ENCODE results near the gene HNRNPU. TPM values are rescaled to one million over a fixed set of nuclear protein-coding genes. Genes with fewer than 3 reads are reported as not detected.

The HNRNPU gene
- polyA plus RNA-seq, 1 of the 3 experiments (the other 2 are of a cell fraction), result 164 TPM

GRCh38 chr1:244836135-244836521, 28.2 kb downstream of the HNRNPU start:
- Histone ChIP-seq H3K9ac (peak overlapping the region; percentile 88), H3K4me3 (ENCODE audit: low read depth in 2 of 2, low read length in 1 of 2) (peak overlapping the region; percentile 71 to 83), H3K4me1 (ENCODE audit: control insufficient read depth in 1 of 2, insufficient read depth in 2 of 2, low read depth in 1 of 2, low read length in 1 of 2) (peaks cover 13 to 15% of the 10 kb centered on the region in 2 experiments; a peak in 3 of 4 replicates), H3K79me2 (ENCODE audit: insufficient read depth) (peaks cover 55% of the 10 kb centered on the region), H3K9me3 (no peaks in the 10 kb centered on the region), H3K27ac (ENCODE audit: low read depth in 2 of 2, low read length in 1 of 2) (peak overlapping the region; percentile 97 to 99), H3K27me3 (ENCODE audit: insufficient read depth) (no peaks in the 10 kb centered on the region), H4K20me1 (ENCODE audit: insufficient read depth) (peaks cover 3% of the 10 kb centered on the region; the same call in 1 of the 2 replicates), H3K4me2 (peak overlapping the region; percentile 81), H2AFZ (ENCODE audit: low read depth) (peak overlapping the region; percentile 56; the same call in 1 of the 2 replicates), H3F3A (replicated peaks; ENCODE audit: insufficient read depth) (peaks cover 53% of the 10 kb centered on the region), H3K36me3 (replicated peaks in 1 of 2; ENCODE audit: control insufficient read depth in 1 of 2, insufficient read depth in 2 of 2, low read length in 1 of 2) (peaks cover 31 to 37% of the 10 kb centered on the region in 2 experiments), H3K9me2 (no peaks in the 10 kb centered on the region)
- no peak for TF ChIP-seq IRF3 (IDR thresholded peaks at IDR 0.05; ENCODE audit: low read depth, low read length)
- TF ChIP-seq, protein P1, sequence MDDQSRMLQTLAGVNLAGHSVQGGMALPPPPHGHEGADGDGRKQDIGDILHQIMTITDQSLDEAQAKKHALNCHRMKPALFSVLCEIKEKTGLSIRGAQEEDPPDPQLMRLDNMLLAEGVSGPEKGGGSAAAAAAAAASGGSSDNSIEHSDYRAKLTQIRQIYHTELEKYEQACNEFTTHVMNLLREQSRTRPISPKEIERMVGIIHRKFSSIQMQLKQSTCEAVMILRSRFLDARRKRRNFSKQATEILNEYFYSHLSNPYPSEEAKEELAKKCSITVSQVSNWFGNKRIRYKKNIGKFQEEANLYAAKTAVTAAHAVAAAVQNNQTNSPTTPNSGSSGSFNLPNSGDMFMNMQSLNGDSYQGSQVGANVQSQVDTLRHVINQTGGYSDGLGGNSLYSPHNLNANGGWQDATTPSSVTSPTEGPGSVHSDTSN (IDR thresholded peaks at IDR 0.05), result no peak
- TF ChIP-seq GABPA (IDR thresholded peaks at IDR 0.05; ENCODE audit: low read depth), result 0 out of 2 replicates have a peak, but pooled peaks have one; percentile 6
- ChIA-PET CTCF (interaction anchor here (0.6 to 3.3 kb wide), 6 partner anchors 10 to 207 kb away, joined by 3 to 14 read pairs (median 4); no protein-coding TSS in a partner anchor), POLR2A (interaction anchor here (0.9 to 3.7 kb wide), 5 partner anchors 23 to 206 kb away, joined by 4 to 33 read pairs (median 19); partner anchors contain the start of gene HNRNPU)
- peak; percentile 41 for DNase-seq
- 3% methylated on average over 7 of the region's 7 CpGs for WGBS (ENCODE audit: low lambda C conversion rate)

- Histone ChIP-seq H3K36me3 (replicated peaks in 1 of 2; ENCODE audit: control insufficient read depth in 1 of 2, insufficient read depth in 2 of 2, low read length in 1 of 2) (peaks cover 25 to 30% of the 10 kb centered on the region in 2 experiments), H3K27me3 (ENCODE audit: insufficient read depth) (no peaks in the 10 kb centered on the region), H3K79me2 (ENCODE audit: insufficient read depth) (peaks cover 49% of the 10 kb centered on the region), H4K20me1 (ENCODE audit: insufficient read depth) (peaks cover 3% of the 10 kb centered on the region; the same call in 1 of the 2 replicates), H3F3A (replicated peaks; ENCODE audit: insufficient read depth) (peaks cover 50% of the 10 kb centered on the region), H3K4me1 (ENCODE audit: control insufficient read depth in 1 of 2, insufficient read depth in 2 of 2, low read depth in 1 of 2, low read length in 1 of 2) (peaks cover 13 to 15% of the 10 kb centered on the region in 2 experiments; a peak in 3 of 4 replicates), H2AFZ (ENCODE audit: low read depth) (peak within 1 kb of the TSS; percentile 76), H3K9me3 (no peaks in the 10 kb centered on the region), H3K9me2 (no peaks in the 10 kb centered on the region), H3K4me2 (peak within 1 kb of the TSS; percentile 81), H3K4me3 (ENCODE audit: low read depth in 2 of 2, low read length in 1 of 2) (peak within 1 kb of the TSS; percentile 71 to 83), H3K27ac (ENCODE audit: low read depth in 2 of 2, low read length in 1 of 2) (peak within 1 kb of the TSS; percentile 97 to 99), H3K9ac (peak within 1 kb of the TSS; percentile 88)
- DNase-seq, result peak; percentile 88
- ChIA-PET POLR2A (interaction anchor here (0.6 to 3.7 kb wide), 9 partner anchors 23 to 374 kb away, joined by 3 to 33 read pairs (median 4); partner anchors contain the start of genes CATSPERE, DESI2 and HNRNPU), CTCF (interaction anchor here (0.7 to 3.3 kb wide), 10 partner anchors 11 to 211 kb away, joined by 3 to 14 read pairs (median 4); partner anchors contain the start of gene HNRNPU)
- 2% methylated on average over 32 of the region's 77 CpGs for WGBS (ENCODE audit: low lambda C conversion rate)
- TF ChIP-seq FOXM1 (IDR thresholded peaks at IDR 0.05; ENCODE audit: low read depth) (no peak), MEF2A (IDR thresholded peaks at IDR 0.05; ENCODE audit: borderline replicate concordance, low read depth) (no peak), RCOR1 (IDR thresholded peaks at IDR 0.05; ENCODE audit: low read length) (no peak), YY1 (IDR thresholded peaks at IDR 0.05; ENCODE audit: low read depth) (peak; percentile 91), FOSL2 (IDR thresholded peaks at IDR 0.05; ENCODE audit: borderline replicate concordance, low read depth) (peak; percentile 11; the same call in 1 of the 2 replicates), TEAD4 (IDR thresholded peaks at IDR 0.05; ENCODE audit: borderline replicate concordance, insufficient read depth) (0 out of 2 replicates have a peak, but pooled peaks have one; percentile 14), GABPA (IDR thresholded peaks at IDR 0.05; ENCODE audit: low read depth) (peak; percentile 6), ZBTB33 (IDR thresholded peaks at IDR 0.05; ENCODE audit: borderline replicate concordance, low read depth) (peak; percentile 52), ELF1 (IDR thresholded peaks at IDR 0.05) (peak; percentile 47; the same call in 1 of the 2 replicates), JUND (IDR thresholded peaks at IDR 0.05) (peak; percentile 16; the same call in 1 of the 2 replicates), SIN3A (IDR thresholded peaks at IDR 0.05; ENCODE audit: borderline replicate concordance, low read depth, low read length) (peak; percentile 45), POLR2AphosphoS5 (IDR thresholded peaks at IDR 0.05; ENCODE audit: low read depth, low read length) (peak; percentile 59; the same call in 1 of the 2 replicates), NRF1 (IDR thresholded peaks at IDR 0.05; ENCODE audit: low read depth, low read length) (peak; percentile 20; the same call in 1 of the 2 replicates), CHD2 (IDR thresholded peaks at IDR 0.05; ENCODE audit: low read length, partially characterized antibody) (peak; percentile 20)
- TF ChIP-seq, protein P2, sequence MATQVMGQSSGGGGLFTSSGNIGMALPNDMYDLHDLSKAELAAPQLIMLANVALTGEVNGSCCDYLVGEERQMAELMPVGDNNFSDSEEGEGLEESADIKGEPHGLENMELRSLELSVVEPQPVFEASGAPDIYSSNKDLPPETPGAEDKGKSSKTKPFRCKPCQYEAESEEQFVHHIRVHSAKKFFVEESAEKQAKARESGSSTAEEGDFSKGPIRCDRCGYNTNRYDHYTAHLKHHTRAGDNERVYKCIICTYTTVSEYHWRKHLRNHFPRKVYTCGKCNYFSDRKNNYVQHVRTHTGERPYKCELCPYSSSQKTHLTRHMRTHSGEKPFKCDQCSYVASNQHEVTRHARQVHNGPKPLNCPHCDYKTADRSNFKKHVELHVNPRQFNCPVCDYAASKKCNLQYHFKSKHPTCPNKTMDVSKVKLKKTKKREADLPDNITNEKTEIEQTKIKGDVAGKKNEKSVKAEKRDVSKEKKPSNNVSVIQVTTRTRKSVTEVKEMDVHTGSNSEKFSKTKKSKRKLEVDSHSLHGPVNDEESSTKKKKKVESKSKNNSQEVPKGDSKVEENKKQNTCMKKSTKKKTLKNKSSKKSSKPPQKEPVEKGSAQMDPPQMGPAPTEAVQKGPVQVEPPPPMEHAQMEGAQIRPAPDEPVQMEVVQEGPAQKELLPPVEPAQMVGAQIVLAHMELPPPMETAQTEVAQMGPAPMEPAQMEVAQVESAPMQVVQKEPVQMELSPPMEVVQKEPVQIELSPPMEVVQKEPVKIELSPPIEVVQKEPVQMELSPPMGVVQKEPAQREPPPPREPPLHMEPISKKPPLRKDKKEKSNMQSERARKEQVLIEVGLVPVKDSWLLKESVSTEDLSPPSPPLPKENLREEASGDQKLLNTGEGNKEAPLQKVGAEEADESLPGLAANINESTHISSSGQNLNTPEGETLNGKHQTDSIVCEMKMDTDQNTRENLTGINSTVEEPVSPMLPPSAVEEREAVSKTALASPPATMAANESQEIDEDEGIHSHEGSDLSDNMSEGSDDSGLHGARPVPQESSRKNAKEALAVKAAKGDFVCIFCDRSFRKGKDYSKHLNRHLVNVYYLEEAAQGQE (IDR thresholded peaks at IDR 0.05; ENCODE audit: low read depth, low read length), result no peak
Measured at GRCh38 chr1:244835276-244836134, 28.8 kb downstream of the HNRNPU start, which contains the start of gene COX20. TSS of gene COX20 (plus strand) at chr1:244835658. CDS start at chr1:244835715, 57 bp downstream.

Data from SK-N-SH (cell line).